Measurements from ENCODE around the gene LRRN3. TPM values are rescaled to one million over a fixed set of nuclear protein-coding genes. Genes with fewer than 3 reads are reported as not detected.

Gene LRRN3
- total and polyA plus RNA-seq, 10 donors, result 0.10 to 1.7 (median 0.28) TPM; not detected in 1

- no peak for TF ChIP-seq POLR2A (IDR thresholded peaks at IDR 0.05)
- no peak for TF ChIP-seq CTCF (IDR thresholded peaks at IDR 0.05 in 8 of 11, conservative IDR thresholded peaks at IDR 0.05 in 3 of 11)
- TF ChIP-seq POLR2AphosphoS5 (IDR thresholded peaks at IDR 0.05), result no peak
- H3K27ac ChIP-seq, result no peak overlapping the region
- no peaks in the 10 kb centered on the region for H3K9me3 ChIP-seq
- intact Hi-C loops (cut with DNase I; ENCODE audit: low total_unique reads), result no loop called here
- WGBS, 5 donors, result 93 to 96% (median 95%) methylated on average over 3 of the region's 3 CpGs
- H3K36me3 ChIP-seq, result no peaks in the 10 kb centered on the region
- no peaks in the 10 kb centered on the region for H3K27me3 ChIP-seq (replicated peaks in 1 of 7)
- no peak overlapping the region for H3K4me3 ChIP-seq
- DNase-seq, result no peak
- peaks cover 6 to 31% (median 20%) of the 10 kb centered on the region in 6 donors for H3K4me1 ChIP-seq
Observed at GRCh38 chr7:111085356-111085755, 5.6 kb upstream of the LRRN3 start.

- Histone ChIP-seq H3K4me1 (peaks cover 6 to 34% (median 20%) of the 10 kb centered on the region in 6 donors), H3K27me3 (replicated peaks in 1 of 7) (no peaks in the 10 kb centered on the region), H3K4me3 (no peak overlapping the region), H3K9me3 (no peaks in the 10 kb centered on the region), H3K36me3 (no peaks in the 10 kb centered on the region), H3K27ac (no peak overlapping the region)
- no peak for TF ChIP-seq POLR2AphosphoS5 (IDR thresholded peaks at IDR 0.05)
- TF ChIP-seq POLR2A (IDR thresholded peaks at IDR 0.05), result no peak
- no peak for TF ChIP-seq CTCF (IDR thresholded peaks at IDR 0.05 in 8 of 11, conservative IDR thresholded peaks at IDR 0.05 in 3 of 11)
- no peak for DNase-seq
- 75 to 83% (median 76%) methylated on average over 2 of the region's 2 CpGs for WGBS, 5 donors
- intact Hi-C loops (cut with DNase I; ENCODE audit: low total_unique reads), result no loop called here
Observed at GRCh38 chr7:111086532-111086931, 4.4 kb upstream of the LRRN3 start.

GRCh38 chr7:111088328-111088727 lies 2.6 kb upstream of the LRRN3 start:
- Histone ChIP-seq H3K27ac (no peak overlapping the region), H3K27me3 (replicated peaks in 1 of 7) (no peaks in the 10 kb centered on the region), H3K36me3 (no peaks in the 10 kb centered on the region), H3K4me1 (peaks cover 6 to 21% (median 13%) of the 10 kb centered on the region in 6 donors), H3K9me3 (no peaks in the 10 kb centered on the region), H3K4me3 (no peak overlapping the region)
- 84 to 96% (median 92%) methylated on average over 1 of the region's 1 CpG for WGBS, 5 donors
- no peak for DNase-seq
- intact Hi-C loops (cut with DNase I; ENCODE audit: low total_unique reads), result no loop called here
- TF ChIP-seq POLR2A (IDR thresholded peaks at IDR 0.05) (no peak), CTCF (IDR thresholded peaks at IDR 0.05 in 8 of 11, conservative IDR thresholded peaks at IDR 0.05 in 3 of 11) (no peak), POLR2AphosphoS5 (IDR thresholded peaks at IDR 0.05) (no peak)

- Histone ChIP-seq H3K27ac (no peak overlapping the region), H3K36me3 (no peaks in the 10 kb centered on the region), H3K4me3 (no peak overlapping the region), H3K9me3 (no peaks in the 10 kb centered on the region), H3K4me1 (peaks cover 0 to 7% (median 0%) of the 10 kb centered on the region in 6 donors), H3K27me3 (replicated peaks in 1 of 7) (no peaks in the 10 kb centered on the region)
- no peak for DNase-seq
- intact Hi-C loops (cut with DNase I; ENCODE audit: low total_unique reads), result loop anchor here (5.0 kb wide), 1 partner anchor 397 kb away; no protein-coding TSS in a partner anchor
- WGBS, 5 donors, result 23 to 59% (median 34%) methylated on average over 1 of the region's 1 CpG
- TF ChIP-seq CTCF (IDR thresholded peaks at IDR 0.05 in 8 of 11, conservative IDR thresholded peaks at IDR 0.05 in 3 of 11), result peak; percentile 26 to 76 (median 64)
- no peak for TF ChIP-seq POLR2AphosphoS5 (IDR thresholded peaks at IDR 0.05)
- no peak for TF ChIP-seq POLR2A (IDR thresholded peaks at IDR 0.05)
Observed at GRCh38 chr7:111089822-111090426, 1.0 kb upstream of the LRRN3 start.
